ENCODE data around the gene TBC1D10B. TPM values are rescaled to one million over a fixed set of nuclear protein-coding genes. Genes with fewer than 3 reads are reported as not detected.
A peak's percentile ranks its signal among the peaks of the same experiment; 100 is the strongest.

Gene TBC1D10B
- total and polyA plus RNA-seq, 9 of the 15 experiments (the other 6 are each of a cell fraction or from before 2014, with no cell fraction given) = 2.2 to 55.4 (median 17.5) TPM

- TF ChIP-seq AFF4 (CRISPR knock-in tag; IDR thresholded peaks at IDR 0.05) = no peak; the same call in none of the 2 replicates
- 0 out of 2 replicates have a peak, but pooled peaks have one; percentile 6 for TF ChIP-seq NR1H2 (CRISPR knock-in tag; IDR thresholded peaks at IDR 0.05)
- peak; percentile 96 for TF ChIP-seq ZBTB2 (IDR thresholded peaks at IDR 0.05)
- TF ChIP-seq STAT5A (IDR thresholded peaks at IDR 0.05; ENCODE audit: borderline replicate concordance, low read length) = 0 out of 2 replicates have a peak, but pooled peaks have one; percentile 6
- no peak for TF ChIP-seq NR2C2 (CRISPR knock-in tag; IDR thresholded peaks at IDR 0.05)
- peak; percentile 65 for TF ChIP-seq NR2C2 (tag; IDR thresholded peaks at IDR 0.05)
- peak in 1 of 2 experiments; percentile 5; a peak in 1 of 4 replicates for TF ChIP-seq SIN3A (IDR thresholded peaks at IDR 0.05; ENCODE audit: borderline replicate concordance in 2 of 2, control insufficient read depth in 1 of 2, low read depth in 2 of 2, low read length in 2 of 2)
- TF ChIP-seq ZBTB40 (IDR thresholded peaks at IDR 0.05) = peak; percentile 74
- TF ChIP-seq ZBTB40 (CRISPR knock-in tag; IDR thresholded peaks at IDR 0.05) = no peak
- peak; percentile 75 for TF ChIP-seq ZBTB12 (CRISPR knock-in tag; IDR thresholded peaks at IDR 0.05)
- TF ChIP-seq RAD21 (CRISPR knock-in tag; conservative IDR thresholded peaks at IDR 0.05 in 1 of 2, IDR thresholded peaks at IDR 0.05 in 1 of 2) = no peak
- no peak for TF ChIP-seq ZNF134 (CRISPR knock-in tag; conservative IDR thresholded peaks at IDR 0.05)
These were observed 7.5 kb upstream of the TBC1D10B start (continued) for GRCh38 chr16:30377812-30378235.

All from K562 (cell line).